BLaER1 treated with 17β-estradiol and CSF1 and Interleukin-3, amounts not matched to agents 10 nM and 100 nM (cell line): ENCODE results near the gene ECE1.
A peak's percentile ranks its signal among the peaks of the same experiment; 100 is the strongest.
"Not testable (repeated sequence)": the region's sequence is repeated elsewhere in the genome, so short reads cannot be mapped to it uniquely, and the experiment has no call there.

Experiments used
- H3K27ac ChIP-seq, 11 experiments: shearing (Covaris generic); formaldehyde crosslinking; 2 replicates each; pipeline ENCODE4 v1.8.1; 2022
- H3K27me3 ChIP-seq, 11 experiments: shearing (Covaris generic); formaldehyde crosslinking; 2 replicates each; pipeline ENCODE4 v1.8.1; 2022
- H3K36me3 ChIP-seq, 11 experiments: shearing (Covaris generic); formaldehyde crosslinking; 2 replicates each; pipeline ENCODE4 v1.8.1; 2022
- H3K4me1 ChIP-seq, 10 experiments: shearing (Covaris generic); formaldehyde crosslinking; 2 replicates each; pipeline ENCODE4 v1.8.1; 2022
- H3K4me2 ChIP-seq, 11 experiments: shearing (Covaris generic); formaldehyde crosslinking; 2 replicates each; pipeline ENCODE4 v1.8.1; 2022
- H3K4me3 ChIP-seq, 10 experiments: shearing (Covaris generic); formaldehyde crosslinking; 2 replicates each; pipeline ENCODE4 v1.8.1; 2022
- H3K9ac ChIP-seq, 11 experiments: shearing (Covaris generic); formaldehyde crosslinking; 2 replicates each; pipeline ENCODE4 v1.8.1; 2022
- H3K9me3 ChIP-seq, 11 experiments: shearing (Covaris generic); formaldehyde crosslinking; replicated peaks in 1 of 11; 2 replicates each; pipeline ENCODE4 v1.8.1; 2022
- H4K20me1 ChIP-seq, 11 experiments: shearing (Covaris generic); formaldehyde crosslinking; 2 replicates each; pipeline ENCODE4 v1.8.1; 2022
- Cebpa-rat ChIP-seq, 11 experiments: shearing (Covaris generic); IDR thresholded peaks; 2 replicates each; pipeline ENCODE4 v1.8.1; 2022

ECE1 gene

DNA sequence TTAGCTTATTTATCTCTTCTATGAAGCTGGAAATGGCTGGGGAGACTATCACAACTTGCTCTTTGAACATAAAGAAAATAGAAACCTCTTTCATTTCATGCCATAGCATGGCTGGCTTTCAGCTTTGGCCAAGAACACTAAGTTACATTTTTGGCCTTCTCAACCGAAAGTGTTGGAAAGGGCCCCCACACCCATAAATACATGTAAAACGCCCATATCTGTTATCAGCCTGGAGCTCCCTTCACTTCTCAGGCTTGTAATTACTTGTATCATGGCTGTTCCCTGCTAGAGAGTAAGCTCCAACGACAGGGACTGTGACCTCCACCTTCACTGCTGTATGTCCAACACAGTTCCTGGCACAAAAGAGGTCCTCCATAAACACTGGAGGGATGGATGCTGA is 100.8 kb downstream of the ECE1 start:
- no peak overlapping the region for H3K4me3 ChIP-seq
- H3K27me3 ChIP-seq, result no peaks in the 10 kb centered on the region
- no peak overlapping the region for H3K4me2 ChIP-seq
- no peaks in the 10 kb centered on the region for H3K36me3 ChIP-seq
- TF ChIP-seq Cebpa-rat (IDR thresholded peaks at IDR 0.05), result no peak
- H3K9ac ChIP-seq, result no peak overlapping the region
- peaks cover 5 to 27% (median 9%) of the 10 kb centered on the region in 10 experiments for H3K4me1 ChIP-seq
- H4K20me1 ChIP-seq, result no peaks in the 10 kb centered on the region
- H3K27ac ChIP-seq, result no peak overlapping the region
- H3K9me3 ChIP-seq, result peaks cover 0 to 4% (median 0%) of the 10 kb centered on the region in 11 experiments; a peak in 2 of 22 replicates

DNA sequence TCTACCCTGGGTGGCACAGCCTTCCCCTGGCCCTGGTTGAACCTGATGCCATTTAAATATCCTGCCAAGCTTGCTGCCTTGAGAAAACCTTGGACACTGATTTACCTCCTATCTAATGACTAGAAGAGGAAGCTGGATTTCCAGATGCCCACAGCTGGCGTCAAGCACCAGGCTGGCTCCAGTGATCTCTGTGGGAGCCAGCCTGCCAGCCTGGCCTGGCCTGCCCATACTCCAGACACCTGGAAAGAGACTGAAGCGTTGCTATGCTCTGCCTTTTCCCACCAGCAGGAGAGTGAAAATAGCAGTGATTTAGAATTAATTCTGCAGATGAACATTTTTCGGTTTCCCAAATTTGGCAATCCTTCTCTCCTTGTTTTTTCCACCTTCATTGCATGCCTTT is 102.0 kb downstream of the ECE1 start:
- Histone ChIP-seq H3K27ac (no peak overlapping the region), H3K36me3 (no peaks in the 10 kb centered on the region), H3K4me2 (no peak overlapping the region), H3K4me1 (peaks cover 16 to 39% (median 20%) of the 10 kb centered on the region in 10 experiments), H3K27me3 (no peaks in the 10 kb centered on the region), H4K20me1 (no peaks in the 10 kb centered on the region), H3K4me3 (no peak overlapping the region), H3K9ac (no peak overlapping the region), H3K9me3 (peaks cover 0 to 4% (median 0%) of the 10 kb centered on the region in 11 experiments; a peak in 2 of 22 replicates)
- TF ChIP-seq Cebpa-rat (IDR thresholded peaks at IDR 0.05), result no peak

DNA sequence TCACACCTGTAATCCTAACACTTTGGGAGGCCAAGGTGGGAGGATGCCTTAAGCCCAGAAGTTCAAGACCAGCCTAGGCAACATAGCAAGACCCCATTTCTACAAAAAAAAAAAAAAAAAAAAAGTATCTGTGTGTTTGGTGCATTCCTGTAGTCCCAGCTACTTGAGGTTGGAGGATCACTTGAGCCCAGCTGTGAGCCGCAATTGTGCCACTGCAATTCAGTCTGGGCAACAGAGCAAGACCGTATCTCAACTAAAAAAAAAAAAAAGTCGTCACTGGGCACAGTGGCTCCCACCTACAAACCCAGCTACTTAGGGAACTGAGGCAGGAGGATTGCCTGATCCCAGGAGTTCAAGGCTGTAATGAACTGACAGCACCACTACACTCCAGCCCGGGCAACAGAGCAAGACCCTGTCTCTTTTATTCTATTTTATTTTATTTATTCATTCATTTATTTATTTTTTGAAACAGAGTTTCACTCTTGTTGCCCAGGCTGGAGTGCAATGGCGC is 105.0 kb downstream of the ECE1 start:
- H3K4me3 ChIP-seq, result no peak overlapping the region
- H3K9me3 ChIP-seq, result peaks cover 0 to 4% (median 0%) of the 10 kb centered on the region in 11 experiments; a peak in 2 of 22 replicates
- H3K4me1 ChIP-seq, result peaks cover 16 to 49% (median 29%) of the 10 kb centered on the region in 10 experiments
- TF ChIP-seq Cebpa-rat (IDR thresholded peaks at IDR 0.05), result no peak
- no peak overlapping the region for H3K27ac ChIP-seq
- no peaks in the 10 kb centered on the region for H3K36me3 ChIP-seq
- no peak overlapping the region for H3K9ac ChIP-seq
- no peaks in the 10 kb centered on the region for H3K27me3 ChIP-seq
- no peaks in the 10 kb centered on the region for H4K20me1 ChIP-seq
- H3K4me2 ChIP-seq, result peak overlapping the region in 7 of 11 experiments; percentile 56 to 85 (median 75); a peak in 11 of 22 replicates

DNA sequence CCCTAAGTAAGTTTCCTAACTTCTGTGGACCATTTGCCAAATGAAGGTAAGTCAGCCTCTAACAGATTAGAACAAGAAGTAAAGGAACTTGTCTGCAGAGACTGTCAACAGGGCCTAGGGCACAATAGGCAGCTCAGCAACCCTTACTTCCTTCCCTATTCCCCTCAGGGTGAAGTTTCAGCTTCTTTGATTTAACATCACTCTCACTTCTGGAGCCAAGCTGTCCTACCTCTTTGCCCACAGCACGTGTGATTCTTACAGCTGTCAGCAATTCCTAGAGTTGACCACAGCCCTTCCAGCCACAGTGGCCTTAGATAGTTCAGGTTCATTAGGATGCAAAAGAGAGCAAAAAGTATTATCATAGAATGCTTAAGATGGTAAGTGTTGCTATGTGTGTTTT is 106.0 kb downstream of the ECE1 start:
- no peaks in the 10 kb centered on the region for H3K36me3 ChIP-seq
- peak overlapping the region in 1 of 11 experiments; percentile 3; a peak in 2 of 22 replicates for H3K9ac ChIP-seq
- H3K27me3 ChIP-seq, result no peaks in the 10 kb centered on the region
- peaks cover 0 to 4% (median 0%) of the 10 kb centered on the region in 11 experiments; a peak in 2 of 22 replicates for H3K9me3 ChIP-seq
- no peak overlapping the region for H3K4me3 ChIP-seq
- no peaks in the 10 kb centered on the region for H4K20me1 ChIP-seq
- peaks cover 16 to 48% (median 29%) of the 10 kb centered on the region in 10 experiments for H3K4me1 ChIP-seq
- peak overlapping the region in 4 of 11 experiments; percentile 19 to 68 (median 49); a peak in 7 of 22 replicates for H3K27ac ChIP-seq
- peak overlapping the region; percentile 45 to 85 (median 70) for H3K4me2 ChIP-seq
- no peak for TF ChIP-seq Cebpa-rat (IDR thresholded peaks at IDR 0.05)

DNA sequence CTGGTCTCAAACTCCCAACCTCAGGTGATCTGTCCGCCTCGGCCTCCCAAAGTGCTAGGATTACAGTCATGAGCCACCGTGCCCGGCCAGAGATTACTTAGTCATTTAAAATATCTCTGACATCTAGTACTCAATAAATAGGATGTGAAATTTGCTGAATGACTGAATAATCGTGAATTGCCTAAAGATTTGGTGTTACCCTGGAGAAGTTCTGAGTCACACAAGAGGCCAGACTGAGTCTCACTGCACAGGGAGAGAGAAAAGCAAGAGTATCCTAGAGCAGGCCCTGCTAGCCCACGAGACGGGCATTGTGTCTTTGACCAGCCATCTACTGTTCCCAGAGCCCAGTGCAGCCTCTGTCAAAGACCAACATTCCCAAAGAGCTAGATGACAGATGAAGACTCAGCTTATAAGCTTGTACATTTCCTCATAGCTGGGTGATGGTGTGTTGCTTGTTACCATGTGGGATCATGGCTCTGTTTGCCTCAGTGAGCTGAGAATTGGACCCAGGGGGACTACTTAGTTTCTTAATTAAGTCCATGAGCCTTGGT is 108.0 kb downstream of the ECE1 start:
- 0 out of 22 replicates have a peak overlapping the region, but pooled peaks of 3 of the 11 experiments have one; percentile 2 to 30 (median 20) for H3K9ac ChIP-seq
- peaks cover 19 to 48% (median 31%) of the 10 kb centered on the region in 10 experiments for H3K4me1 ChIP-seq
- H3K27me3 ChIP-seq, result no peaks in the 10 kb centered on the region
- no peaks in the 10 kb centered on the region for H3K36me3 ChIP-seq
- peaks cover 0 to 4% (median 0%) of the 10 kb centered on the region in 11 experiments; a peak in 2 of 22 replicates for H3K9me3 ChIP-seq
- H4K20me1 ChIP-seq, result no peaks in the 10 kb centered on the region
- H3K4me3 ChIP-seq, result no peak overlapping the region
- no peak for TF ChIP-seq Cebpa-rat (IDR thresholded peaks at IDR 0.05)
- H3K4me2 ChIP-seq, result peak overlapping the region in 4 of 11 experiments; percentile 73 to 85 (median 81); a peak in 7 of 22 replicates
- peak overlapping the region in 4 of 11 experiments; percentile 32 to 68 (median 41); a peak in 7 of 22 replicates for H3K27ac ChIP-seq

DNA sequence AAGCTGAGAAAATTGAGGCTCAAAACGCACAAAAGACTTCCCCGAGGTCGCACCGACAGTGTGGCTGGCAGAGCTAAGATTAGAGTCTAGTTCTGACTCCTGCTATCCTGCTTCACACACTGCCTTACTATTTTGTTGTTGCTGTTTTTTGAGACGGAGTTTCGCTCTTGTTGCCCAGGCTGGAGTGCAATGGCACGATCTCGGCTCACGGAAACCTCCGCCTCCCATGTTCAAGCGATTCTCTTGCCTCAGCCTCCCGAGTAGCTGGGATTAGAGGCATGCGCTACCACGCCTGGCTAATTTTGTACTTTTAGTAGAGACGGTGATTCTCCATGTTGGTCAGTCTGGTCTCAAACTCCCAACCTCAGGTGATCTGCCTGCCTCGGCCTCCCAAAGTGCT is 112.0 kb downstream of the ECE1 start:
- not testable (repeated sequence) for H3K9me3 ChIP-seq, H3K9ac ChIP-seq, H3K27ac ChIP-seq, H3K27me3 ChIP-seq, H3K4me2 ChIP-seq, H3K4me3 ChIP-seq
- Histone ChIP-seq H4K20me1 (peaks cover 19 to 28% (median 26%) of the 10 kb centered on the region in 11 experiments; a peak in 21 of 22 replicates), H3K36me3 (peaks cover 2 to 13% (median 4%) of the 10 kb centered on the region in 11 experiments; a peak in 19 of 22 replicates), H3K4me1 (peaks cover 24 to 49% (median 35%) of the 10 kb centered on the region in 10 experiments)

DNA sequence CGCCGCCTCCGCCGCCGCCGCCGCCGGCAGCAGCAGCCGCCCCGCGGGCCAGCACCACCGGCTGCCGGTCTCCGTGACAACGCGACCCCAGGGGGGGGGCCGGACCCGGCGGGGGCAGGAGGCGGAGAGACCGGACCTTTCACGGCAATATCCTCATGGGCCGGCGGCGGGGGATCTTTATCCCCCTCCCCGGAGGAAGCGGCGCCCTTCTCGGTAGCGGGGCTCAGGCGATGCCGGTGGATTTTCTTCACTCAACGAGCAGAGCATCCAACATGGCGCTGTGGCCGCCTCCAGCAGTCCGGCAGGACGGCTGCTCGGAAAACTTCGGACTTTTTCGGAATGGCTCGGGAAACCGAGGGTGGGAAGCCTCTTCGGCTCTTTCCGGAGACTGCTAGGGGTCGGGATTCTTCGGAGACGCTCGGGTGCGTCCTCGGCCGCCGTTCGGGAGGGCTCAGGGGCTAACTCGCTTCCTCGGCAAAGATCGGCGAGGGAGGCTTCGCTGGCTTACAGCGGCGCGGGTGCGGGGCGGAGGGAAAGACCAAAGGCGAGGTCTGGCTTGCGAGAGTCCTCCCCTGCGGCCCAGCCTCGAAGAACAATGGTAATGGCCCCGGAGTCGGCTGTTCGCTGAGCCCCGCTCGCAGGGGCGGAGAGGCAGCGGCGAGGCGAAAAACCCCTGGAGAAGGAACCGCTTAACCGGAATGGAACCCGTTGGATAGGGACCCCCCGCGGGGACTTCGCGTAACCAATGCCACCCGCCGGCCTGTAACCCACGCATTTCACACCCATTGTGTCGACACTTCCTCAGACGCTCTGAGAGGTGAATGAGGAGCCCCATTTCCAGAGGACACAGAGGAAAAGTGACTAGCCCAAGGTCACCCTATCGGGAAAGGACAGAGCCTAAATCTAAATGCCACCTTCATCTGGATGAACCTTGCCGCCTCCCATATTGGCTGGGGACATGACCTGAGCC is 113.4 kb downstream of the ECE1 start, which contains the start of gene EIF4G3:
EIF4G3 (minus strand) TSS at position 312 of the 970 bp plus-strand sequence. CDS start 174,155 bp downstream, outside the sequence.
- Histone ChIP-seq H3K4me3 (peak within 1 kb of the TSS; percentile 76 to 99 (median 96)), H3K9me3 (no peaks in the 10 kb centered on the region), H3K36me3 (peaks cover 7 to 27% (median 17%) of the 10 kb centered on the region in 11 experiments; a peak in 19 of 22 replicates), H3K27me3 (no peaks in the 10 kb centered on the region), H3K9ac (peak within 1 kb of the TSS; percentile 89 to 96 (median 95)), H3K4me1 (peaks cover 25 to 45% (median 35%) of the 10 kb centered on the region in 10 experiments), H3K4me2 (peak within 1 kb of the TSS; percentile 86 to 98 (median 96)), H4K20me1 (peaks cover 33 to 42% (median 40%) of the 10 kb centered on the region in 11 experiments), H3K27ac (peak within 1 kb of the TSS; percentile 87 to 96 (median 95))
- no peak for TF ChIP-seq Cebpa-rat (IDR thresholded peaks at IDR 0.05)

DNA sequence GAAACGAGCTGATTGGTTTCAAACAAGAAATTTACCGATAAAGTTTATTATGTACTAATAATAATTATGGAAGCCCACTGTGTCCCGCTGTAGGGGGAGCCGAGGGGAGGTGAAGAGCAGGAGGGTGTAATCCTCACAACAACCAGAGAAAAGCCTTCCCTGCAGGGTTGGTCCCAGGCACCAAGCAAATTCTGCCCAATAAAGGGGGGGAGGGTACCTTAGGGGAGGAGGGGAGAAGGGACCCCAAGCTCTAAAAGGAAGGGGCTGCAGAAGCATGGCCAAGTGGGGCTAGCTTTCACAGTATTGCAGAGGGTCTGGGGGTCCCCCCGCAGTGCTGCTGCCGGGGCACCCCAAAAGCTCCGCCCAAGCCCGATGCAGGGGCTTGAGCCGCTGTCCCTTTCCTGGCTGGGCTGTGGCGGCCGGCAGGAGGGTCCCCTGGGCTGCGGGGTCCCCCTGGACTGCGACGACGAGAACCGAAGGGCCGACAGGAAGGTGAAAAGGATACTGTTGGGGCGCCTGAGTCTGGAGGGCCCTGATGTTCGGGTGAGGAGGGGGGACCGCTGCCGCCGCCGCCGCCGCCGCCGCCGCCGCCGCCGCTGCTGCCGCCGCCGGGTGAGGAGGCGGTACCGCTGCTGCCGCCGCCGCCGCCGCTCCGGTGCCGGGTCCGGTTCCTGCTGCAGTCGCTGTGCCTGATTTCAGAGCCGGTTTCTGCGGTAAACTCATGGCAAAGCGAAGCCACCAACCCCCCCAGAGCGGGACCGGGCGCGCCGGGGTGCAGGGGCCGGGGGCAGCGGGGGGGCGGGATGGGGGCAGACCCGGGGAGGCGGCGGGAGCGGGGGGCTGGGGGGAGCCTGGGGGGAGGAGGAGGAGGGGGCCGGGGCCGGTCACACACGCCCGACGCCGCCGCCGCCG is 114.3 kb downstream of the ECE1 start:
- Histone ChIP-seq H3K4me3 (peak overlapping the region; percentile 76 to 99 (median 96)), H3K27ac (peak overlapping the region; percentile 79 to 96 (median 95)), H3K4me2 (peak overlapping the region; percentile 82 to 98 (median 96)), H3K9me3 (no peaks in the 10 kb centered on the region), H3K27me3 (no peaks in the 10 kb centered on the region), H3K4me1 (peaks cover 25 to 44% (median 36%) of the 10 kb centered on the region in 10 experiments), H4K20me1 (peaks cover 43 to 52% (median 49%) of the 10 kb centered on the region in 11 experiments), H3K9ac (peak overlapping the region; percentile 89 to 96 (median 95)), H3K36me3 (peaks cover 7 to 37% (median 19%) of the 10 kb centered on the region in 11 experiments; a peak in 19 of 22 replicates)
- TF ChIP-seq Cebpa-rat (IDR thresholded peaks at IDR 0.05), result no peak
